Measurements from ENCODE around the gene CH25H. TPM values are rescaled to one million over a fixed set of nuclear protein-coding genes. Genes with fewer than 3 reads are reported as not detected.
"Not testable (repeated sequence)": the region's sequence is repeated elsewhere in the genome, so short reads cannot be mapped to it uniquely, and the experiment has no call there.

The CH25H gene, protein sequence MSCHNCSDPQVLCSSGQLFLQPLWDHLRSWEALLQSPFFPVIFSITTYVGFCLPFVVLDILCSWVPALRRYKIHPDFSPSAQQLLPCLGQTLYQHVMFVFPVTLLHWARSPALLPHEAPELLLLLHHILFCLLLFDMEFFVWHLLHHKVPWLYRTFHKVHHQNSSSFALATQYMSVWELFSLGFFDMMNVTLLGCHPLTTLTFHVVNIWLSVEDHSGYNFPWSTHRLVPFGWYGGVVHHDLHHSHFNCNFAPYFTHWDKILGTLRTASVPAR
- under 1 TPM in 1 of 5 experiments, not detected in 4; 0.34 TPM for total RNA-seq
- under 1 TPM in 1 of 2 donors, not detected in 1; 0.11 TPM for polyA plus RNA-seq
- not detected for total RNA-seq

GRCh38 chr10:89207181-89207800, at the start of gene CH25H:
Gene CH25H, minus strand, starts transcription at chr10:89207317. Its CDS starts 25 bp downstream, at chr10:89207292.
- peaks cover 0 to 5% of the 10 kb centered on the region in 2 donors for H3K27me3 ChIP-seq (ENCODE audit: control insufficient read depth in 2 of 2, insufficient read depth in 2 of 2, low read length in 2 of 2)
- peak within 1 kb of the TSS in 7 of 9 donors; percentile 27 to 94 (median 73) for H3K27ac Mint-ChIP-seq

DNA sequence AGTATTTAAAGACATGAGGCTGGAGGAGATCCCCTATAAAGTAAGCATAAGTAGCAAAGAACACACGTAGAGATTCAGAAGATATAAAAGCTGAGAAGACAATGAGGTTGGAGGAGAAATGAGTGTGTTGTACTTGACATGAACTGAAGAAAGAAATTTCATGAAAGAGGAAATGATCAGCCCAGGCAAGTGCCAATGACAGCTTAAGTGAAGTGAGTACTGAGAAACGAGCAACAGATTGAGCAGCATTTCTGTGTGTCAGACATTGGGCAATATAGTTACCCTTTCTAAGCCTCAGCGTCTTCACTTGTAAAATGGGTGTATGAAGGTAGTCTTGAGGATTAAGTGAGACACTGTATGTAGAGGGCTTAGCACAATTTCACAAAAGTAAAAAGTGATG, 49.2 kb upstream of the CH25H start:
- DNase-seq: no peak
- Histone ChIP-seq H3K36me3 (ENCODE audit: control insufficient read depth in 2 of 3, insufficient read depth in 3 of 3, low read length in 3 of 3) (peaks cover 0 to 4% (median 0%) of the 10 kb centered on the region in 3 experiments), H3K4me3 (ENCODE audit: low read length) (no peak overlapping the region), H3K27ac (ENCODE audit: low read depth, low read length) (no peak overlapping the region), H3K9me3 (ENCODE audit: control insufficient read depth in 2 of 3, low read length in 3 of 3) (no peaks in the 10 kb centered on the region), H3K4me1 (ENCODE audit: control insufficient read depth in 2 of 2, insufficient read depth in 2 of 2, low read length in 2 of 2) (no peaks in the 10 kb centered on the region), H3K27me3 (ENCODE audit: control insufficient read depth in 2 of 2, insufficient read depth in 2 of 2, low read length in 2 of 2) (no peaks in the 10 kb centered on the region)
- H3K27me3 Mint-ChIP-seq: peaks cover 0 to 27% (median 4%) of the 10 kb centered on the region in 5 donors
- intact Hi-C loops (cut with micrococcal nuclease): loop anchor here in 1 of 2 donors (10.0 kb wide), 2 partner anchors 1618 to 1908 kb away; partner anchors contain the start of gene RPP30
- H3K27ac Mint-ChIP-seq: no peak overlapping the region
- H3K36me3 Mint-ChIP-seq: peaks cover 0 to 11% (median 6%) of the 10 kb centered on the region in 5 donors
- H3K4me1 Mint-ChIP-seq: peaks cover 0 to 9% (median 5%) of the 10 kb centered on the region in 7 donors
- H3K4me3 Mint-ChIP-seq: no peak overlapping the region
- H3K9me3 Mint-ChIP-seq: peaks cover 0 to 15% (median 5%) of the 10 kb centered on the region in 11 donors
- POLR2A ChIA-PET: interaction anchor here (0.6 to 0.9 kb wide), 2 partner anchors 174 to 388 kb away, joined by 3 to 6 read pairs; no protein-coding TSS in a partner anchor
- no peak for ATAC-seq
- CTCF ChIA-PET: no interaction called here

More at GRCh38 chr10:89207181-89207800, at the start of gene CH25H:
- intact Hi-C loops (cut with micrococcal nuclease): loop anchor here in 1 of 2 donors (2.0 to 5.0 kb wide), 2 partner anchors 42 to 125 kb away; no protein-coding TSS in a partner anchor
- H3K4me3 ChIP-seq (ENCODE audit: low read length): peak within 1 kb of the TSS; percentile 61
- peak; percentile 7 to 54 (median 32) for DNase-seq
- Mint-ChIP-seq H3K4me3 (peak within 1 kb of the TSS; percentile 82 to 92 (median 89)), H3K27me3 (peaks cover 30 to 51% (median 41%) of the 10 kb centered on the region in 5 donors), H3K9me3 (no peaks in the 10 kb centered on the region), H3K36me3 (no peaks in the 10 kb centered on the region), H3K4me1 (peaks cover 7 to 20% (median 12%) of the 10 kb centered on the region in 7 donors)
- CTCF ChIA-PET: interaction anchor here (0.7 to 2.3 kb wide), 10 partner anchors 8 to 495 kb away, joined by 3 to 11 read pairs (median 4); no protein-coding TSS in a partner anchor
- peak; percentile 52 for ATAC-seq
- POLR2A ChIA-PET: interaction anchor here (0.6 to 1.0 kb wide), 8 partner anchors 8 to 272 kb away, joined by 3 to 4 read pairs (median 3); partner anchors contain the start of genes IFIT5 and LIPA
- no peaks in the 10 kb centered on the region for H3K9me3 ChIP-seq (ENCODE audit: control insufficient read depth in 2 of 3, low read length in 3 of 3)
- H3K4me1 ChIP-seq (ENCODE audit: control insufficient read depth in 2 of 2, insufficient read depth in 2 of 2, low read length in 2 of 2): peaks cover 0 to 6% of the 10 kb centered on the region in 2 donors
- H3K36me3 ChIP-seq (ENCODE audit: control insufficient read depth in 2 of 3, insufficient read depth in 3 of 3, low read length in 3 of 3): no peaks in the 10 kb centered on the region
- no peak within 1 kb of the TSS for H3K27ac ChIP-seq (ENCODE audit: low read depth, low read length)

GRCh38 chr10:89255793-89256192, 48.7 kb upstream of the CH25H start:
- Mint-ChIP-seq H3K9me3 (peaks cover 0 to 15% (median 5%) of the 10 kb centered on the region in 11 donors), H3K4me3 (no peak overlapping the region), H3K27me3 (peaks cover 0 to 31% (median 4%) of the 10 kb centered on the region in 5 donors), H3K36me3 (peaks cover 0 to 11% (median 6%) of the 10 kb centered on the region in 5 donors), H3K4me1 (peaks cover 4 to 13% (median 10%) of the 10 kb centered on the region in 7 donors), H3K27ac (peak overlapping the region in 1 of 9 donors; percentile 52)
- Histone ChIP-seq H3K4me1 (ENCODE audit: control insufficient read depth in 2 of 2, insufficient read depth in 2 of 2, low read length in 2 of 2) (peaks cover 4 to 5% of the 10 kb centered on the region in 2 donors), H3K4me3 (ENCODE audit: low read length) (no peak overlapping the region), H3K27me3 (ENCODE audit: control insufficient read depth in 2 of 2, insufficient read depth in 2 of 2, low read length in 2 of 2) (no peaks in the 10 kb centered on the region), H3K27ac (ENCODE audit: low read depth, low read length) (no peak overlapping the region), H3K9me3 (ENCODE audit: control insufficient read depth in 2 of 3, low read length in 3 of 3) (no peaks in the 10 kb centered on the region), H3K36me3 (ENCODE audit: control insufficient read depth in 2 of 3, insufficient read depth in 3 of 3, low read length in 3 of 3) (peaks cover 0 to 4% (median 0%) of the 10 kb centered on the region in 3 experiments)
- DNase-seq: no peak
- CTCF ChIA-PET: no interaction called here
- POLR2A ChIA-PET: interaction anchor here (0.9 kb wide), 1 partner anchor 174 kb away, joined by 3 read pairs; no protein-coding TSS in a partner anchor
- no peak for ATAC-seq
- intact Hi-C loops (cut with micrococcal nuclease): loop anchor here in 1 of 2 donors (10.0 kb wide), 2 partner anchors 1619 to 1909 kb away; partner anchors contain the start of gene RPP30

DNA sequence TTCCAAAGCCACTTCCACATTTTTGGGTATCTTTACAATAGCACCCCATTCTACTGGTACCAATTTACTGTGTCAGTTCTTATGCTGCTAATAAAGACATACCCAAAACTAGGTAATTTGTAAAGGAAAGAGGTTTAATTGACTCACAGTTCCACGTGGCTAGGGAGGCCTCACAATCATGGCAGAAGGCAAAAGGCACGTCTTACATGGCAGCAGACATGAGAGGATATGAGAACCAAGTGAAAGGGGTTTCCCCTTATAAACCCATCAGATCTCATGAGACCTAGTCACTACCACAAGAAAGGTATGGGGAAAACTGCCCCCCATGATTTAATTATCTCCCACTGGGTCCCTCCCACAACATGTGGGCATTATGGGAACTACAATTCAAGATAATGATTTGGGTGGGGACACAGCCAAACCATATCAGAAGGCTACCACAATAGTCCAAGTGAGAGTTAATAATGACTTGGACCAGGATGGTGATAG, 48.0 kb upstream of the CH25H start:
- H3K4me1 ChIP-seq (ENCODE audit: control insufficient read depth in 2 of 2, insufficient read depth in 2 of 2, low read length in 2 of 2); H3K27me3 ChIP-seq (ENCODE audit: control insufficient read depth in 2 of 2, insufficient read depth in 2 of 2, low read length in 2 of 2); ATAC-seq; H3K4me3 Mint-ChIP-seq; H3K4me3 ChIP-seq (ENCODE audit: low read length); CTCF ChIA-PET; H3K27ac ChIP-seq (ENCODE audit: low read depth, low read length); DNase-seq; H3K36me3 ChIP-seq (ENCODE audit: control insufficient read depth in 2 of 3, insufficient read depth in 3 of 3, low read length in 3 of 3); H3K9me3 ChIP-seq (ENCODE audit: control insufficient read depth in 2 of 3, low read length in 3 of 3): not testable (repeated sequence)
- Mint-ChIP-seq H3K27ac (peak overlapping the region in 1 of 9 donors; percentile 52), H3K27me3 (peaks cover 0 to 34% (median 4%) of the 10 kb centered on the region in 5 donors), H3K36me3 (peaks cover 0 to 11% (median 6%) of the 10 kb centered on the region in 5 donors), H3K9me3 (peaks cover 0 to 15% (median 5%) of the 10 kb centered on the region in 11 donors), H3K4me1 (peaks cover 9 to 15% (median 13%) of the 10 kb centered on the region in 7 donors)
- intact Hi-C loops (cut with micrococcal nuclease): loop anchor here in 1 of 2 donors (10.0 kb wide), 2 partner anchors 1620 to 1910 kb away; partner anchors contain the start of gene RPP30
- POLR2A ChIA-PET: interaction anchor here (0.9 kb wide), 1 partner anchor 175 kb away, joined by 3 read pairs; no protein-coding TSS in a partner anchor

- Mint-ChIP-seq H3K9me3 (peaks cover 0 to 15% (median 5%) of the 10 kb centered on the region in 11 donors), H3K36me3 (peaks cover 0 to 13% (median 11%) of the 10 kb centered on the region in 5 donors), H3K27me3 (peaks cover 0 to 14% (median 3%) of the 10 kb centered on the region in 5 donors), H3K27ac (peak overlapping the region in 4 of 9 donors; percentile 8 to 82 (median 74)), H3K4me1 (peaks cover 17 to 32% (median 22%) of the 10 kb centered on the region in 7 donors), H3K4me3 (peak overlapping the region in 6 of 10 donors; percentile 33 to 90 (median 84))
- Histone ChIP-seq H3K27me3 (ENCODE audit: control insufficient read depth in 2 of 2, insufficient read depth in 2 of 2, low read length in 2 of 2) (no peaks in the 10 kb centered on the region), H3K4me1 (ENCODE audit: control insufficient read depth in 2 of 2, insufficient read depth in 2 of 2, low read length in 2 of 2) (peaks cover 8 to 9% of the 10 kb centered on the region in 2 donors), H3K9me3 (ENCODE audit: control insufficient read depth in 2 of 3, low read length in 3 of 3) (no peaks in the 10 kb centered on the region), H3K36me3 (ENCODE audit: control insufficient read depth in 2 of 3, insufficient read depth in 3 of 3, low read length in 3 of 3) (peaks cover 0 to 4% (median 0%) of the 10 kb centered on the region in 3 experiments), H3K4me3 (ENCODE audit: low read length) (no peak overlapping the region), H3K27ac (ENCODE audit: low read depth, low read length) (no peak overlapping the region)
- CTCF ChIA-PET: interaction anchor here (0.7 to 1.4 kb wide), 3 partner anchors 35 to 432 kb away, joined by 4 to 7 read pairs (median 6); no protein-coding TSS in a partner anchor
- ATAC-seq (no peak), DNase-seq (no peak)
- intact Hi-C loops (cut with micrococcal nuclease): loop anchor here in 1 of 2 donors (2.0 to 10.0 kb wide), 5 partner anchors 51 to 1913 kb away; partner anchors contain the start of genes ATAD1, IFIT2, KLLN and PTEN
- POLR2A ChIA-PET: interaction anchor here (0.6 to 2.6 kb wide), 11 partner anchors 9 to 449 kb away, joined by 3 to 22 read pairs (median 4); partner anchors contain the start of genes IFIT1, IFIT5 and KIF20B
Measured at GRCh38 chr10:89252225-89252585, 45.1 kb upstream of the CH25H start.
